HTR-8/SVneo (cell line): Measurements from ENCODE around the gene RPS6KB2.

Experiments
- DNase-seq: peaks from one replicate; pipeline ENCODE4 v3.0.0; 2011; ENCODE audit warnings: low spot score, mixed read lengths; ENCODE audit not compliant: insufficient read length
- FAIRE-seq: peaks from 2 replicates; lab custom pipeline; 2011; peaks lifted over from hg19 to GRCh38; lab: Jason Lieb, UNC

Gene RPS6KB2

DNA sequence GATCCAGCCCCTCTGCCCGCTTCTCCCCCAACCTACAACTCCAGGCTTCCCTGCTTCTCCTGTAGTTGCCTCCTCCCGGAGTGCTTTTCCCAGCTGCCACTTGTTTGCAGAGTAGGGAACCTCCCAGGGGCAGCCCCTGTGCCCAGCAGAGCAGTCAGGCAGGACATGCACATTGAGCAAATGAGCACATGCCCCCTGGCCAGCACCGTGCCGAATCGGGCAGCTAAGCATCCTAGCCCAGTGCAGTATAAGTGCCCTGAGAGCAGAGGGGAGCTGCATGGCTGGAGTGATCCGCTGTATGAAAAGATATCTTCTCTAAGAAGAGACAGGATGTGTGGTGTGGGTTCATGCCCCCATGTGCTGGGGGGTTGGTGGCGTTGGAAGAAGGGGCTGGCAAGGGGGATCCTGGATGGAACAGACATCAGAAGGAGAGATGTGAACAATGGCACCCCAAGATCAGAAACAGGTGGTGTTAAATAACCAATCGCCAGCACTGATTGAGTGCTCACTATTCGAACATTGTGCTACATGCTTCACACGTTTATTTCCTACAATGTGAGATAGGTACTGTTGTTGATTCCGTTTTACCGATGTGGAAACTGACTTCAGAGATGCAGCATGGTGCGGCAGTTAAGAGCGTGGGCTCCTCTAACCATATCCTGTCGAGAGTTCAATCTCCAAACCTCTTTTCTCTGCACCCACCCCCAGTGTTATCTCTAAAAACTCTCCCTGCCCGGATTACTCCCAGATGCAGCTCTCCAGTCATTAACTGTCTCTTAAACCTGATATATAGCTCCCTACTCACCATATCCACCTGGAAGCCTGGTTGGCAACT lies 55.8 kb downstream of the RPS6KB2 start:
- no peak for DNase-seq
- peak; percentile 69 for FAIRE-seq

DNA sequence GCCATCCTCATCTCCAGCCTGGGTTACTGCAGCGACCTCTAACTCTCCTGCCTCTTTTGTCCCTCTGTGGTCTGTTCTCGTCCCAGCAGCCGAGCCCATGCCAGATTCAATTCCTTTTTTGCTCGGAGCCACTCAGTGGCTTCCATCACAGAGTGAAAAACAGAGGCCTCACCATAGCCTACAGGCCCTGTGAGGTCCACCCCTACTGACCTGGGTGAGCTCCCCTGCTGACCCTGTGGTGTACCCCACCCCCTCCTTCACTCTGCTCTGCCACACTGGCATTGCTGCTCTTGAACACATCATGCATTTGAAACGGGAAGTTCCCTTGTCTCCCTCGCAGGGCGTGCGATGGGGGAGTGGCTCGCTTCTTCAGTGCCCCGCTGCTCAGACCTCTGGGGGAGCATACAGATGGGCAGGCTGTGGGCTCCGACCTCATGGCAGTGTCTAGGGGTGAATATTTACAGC lies 56.6 kb downstream of the RPS6KB2 start:
- FAIRE-seq (no peak), DNase-seq (no peak)
